Liver (tissue), 9 donors: ENCODE data around the gene ERAL1. TPM values are rescaled to one million over a fixed set of nuclear protein-coding genes. Genes with fewer than 3 reads are reported as not detected.

ENCODE experiments used
- DNase-seq: peaks from one replicate; pipeline ENCODE4 v3.0.0-alpha.2; 2017; ENCODE audit warnings: low spot score
- H3K27ac ChIP-seq, 2 donors: one replicate each; pipeline ENCODE4 v1.7.0; 2013; ENCODE audit warnings: inconsistent platforms in 2 of 2, low read length in 2 of 2, control low read depth in 1 of 2, low read depth in 1 of 2, mild to moderate bottlenecking in 1 of 2
- H3K27me3 ChIP-seq, 4 donors: one replicate each; pipeline versions ENCODE4 v1.6.1 to v1.7.0; 2013; ENCODE audit warnings: low read length in 3 of 4, inconsistent platforms in 1 of 4, mild to moderate bottlenecking in 1 of 4, moderate library complexity in 1 of 4; ENCODE audit not compliant: control insufficient read depth in 4 of 4, insufficient read depth in 4 of 4
- H3K36me3 ChIP-seq, 4 donors: one replicate each; pipeline versions ENCODE4 v1.6.1 to v1.7.0; 2013; ENCODE audit warnings: low read length in 3 of 4, mild to moderate bottlenecking in 3 of 4, low read depth in 1 of 4, moderate library complexity in 1 of 4; ENCODE audit not compliant: control insufficient read depth in 4 of 4, insufficient read depth in 3 of 4
- H3K4me1 ChIP-seq, 4 donors: one replicate each; pipeline versions ENCODE4 v1.6.1 to v1.7.0; 2013; ENCODE audit warnings: low read length in 3 of 4, mild to moderate bottlenecking in 3 of 4, moderate library complexity in 1 of 4; ENCODE audit not compliant: control insufficient read depth in 4 of 4, insufficient read depth in 4 of 4
- H3K4me3 ChIP-seq, 3 donors: one replicate each; pipeline versions ENCODE4 v1.6.1 to v1.7.0; 2013; ENCODE audit warnings: low read length in 3 of 3, control low read depth in 1 of 3, low read depth in 1 of 3, mild to moderate bottlenecking in 1 of 3
- H3K9ac ChIP-seq, 2 donors: one replicate each; pipeline ENCODE4 v1.7.0; 2013; ENCODE audit warnings: low read length in 2 of 2, mild to moderate bottlenecking in 2 of 2, moderate library complexity in 2 of 2, control low read depth in 1 of 2, low read depth in 1 of 2
- H3K9me3 ChIP-seq, 4 donors: one replicate each; pipeline versions ENCODE4 v1.6.1 to v1.7.0; 2013; ENCODE audit warnings: low read length in 3 of 4; ENCODE audit not compliant: control insufficient read depth in 4 of 4
- ATF3 ChIP-seq: IDR thresholded peaks from 2 replicates; pipeline ENCODE4 v1.6.1; 2016; ENCODE audit warnings: antibody characterized with exemption
- CTCF ChIP-seq: fragments of 150-350 bp; IDR thresholded peaks from 2 replicates; pipeline ENCODE4 v1.5.1; 2017; ENCODE audit warnings: improper control_type of control experiment, low read depth, low read length; ENCODE audit not compliant: missing input control
- EGR1 ChIP-seq, 2 donors: IDR thresholded peaks; 2 replicates each; pipeline ENCODE4 v1.6.1; 2016 to 2018; ENCODE audit warnings: antibody characterized with exemption in 2 of 2, low read depth in 2 of 2
- FOXA1 ChIP-seq: IDR thresholded peaks from 2 replicates; pipeline ENCODE4 v1.6.1; 2016; ENCODE audit warnings: antibody characterized with exemption
- FOXA2 ChIP-seq: IDR thresholded peaks from 2 replicates; pipeline ENCODE4 v1.6.1; 2016; ENCODE audit warnings: antibody characterized with exemption
- GABPA ChIP-seq, 2 donors: IDR thresholded peaks in 1 of 2; conservative IDR thresholded peaks in 1 of 2; 2 replicates each; pipeline ENCODE4 v1.6.1; 2016; ENCODE audit warnings: antibody characterized with exemption in 2 of 2, mild to moderate bottlenecking in 1 of 2, moderate library complexity in 1 of 2
- HNF4A ChIP-seq, 2 donors: conservative IDR thresholded peaks; 2 replicates each; pipeline ENCODE4 v1.6.1; 2016; ENCODE audit warnings: antibody characterized with exemption in 2 of 2, mild to moderate bottlenecking in 2 of 2
- HNF4G ChIP-seq: IDR thresholded peaks from 2 replicates; pipeline ENCODE4 v1.6.1; 2016; ENCODE audit warnings: antibody characterized with exemption
- JUND ChIP-seq, 2 donors: IDR thresholded peaks; 2 replicates each; pipeline ENCODE4 v1.6.1; 2016; ENCODE audit warnings: antibody characterized with exemption in 2 of 2
- MAX ChIP-seq: IDR thresholded peaks from 2 replicates; pipeline ENCODE4 v1.6.1; 2016; ENCODE audit warnings: antibody characterized with exemption
- NR2F2 ChIP-seq: IDR thresholded peaks from 2 replicates; pipeline ENCODE4 v1.6.1; 2016; ENCODE audit warnings: antibody characterized with exemption
- RAD21 ChIP-seq, 2 donors: IDR thresholded peaks; 2 replicates each; pipeline ENCODE4 v1.6.1; 2016; ENCODE audit warnings: antibody characterized with exemption in 2 of 2, mild to moderate bottlenecking in 2 of 2
- REST ChIP-seq: IDR thresholded peaks from 2 replicates; pipeline ENCODE4 v1.6.1; 2016; ENCODE audit warnings: antibody characterized with exemption, mild to moderate bottlenecking
- RXRA ChIP-seq, 2 donors: IDR thresholded peaks; 2 replicates each; pipeline ENCODE4 v1.6.1; 2017 to 2018; ENCODE audit warnings: antibody characterized with exemption in 2 of 2, mild to moderate bottlenecking in 1 of 2
- SP1 ChIP-seq: IDR thresholded peaks from 2 replicates; pipeline ENCODE4 v1.6.1; 2018; ENCODE audit warnings: antibody characterized with exemption, mild to moderate bottlenecking
- TAF1 ChIP-seq: conservative IDR thresholded peaks from 2 replicates; pipeline ENCODE4 v1.6.1; 2016; ENCODE audit warnings: antibody characterized with exemption, mild to moderate bottlenecking
- YY1 ChIP-seq: IDR thresholded peaks from 2 replicates; pipeline ENCODE4 v1.6.1; 2016; ENCODE audit warnings: antibody characterized with exemption, mild to moderate bottlenecking
- ZBTB33 ChIP-seq: IDR thresholded peaks from 2 replicates; pipeline ENCODE4 v1.6.1; 2016; ENCODE audit warnings: antibody characterized with exemption
- WGBS: extraction: QIAGEN DNeasy Blood & Tissue Kit; methylation state at CpG from one replicate; pipeline ENCODE4 v1.1.7; 2013; 5-methylcytosine and 5-hydroxymethylcytosine counted together
- polyA plus RNA-seq, 2 donors: library from polyadenylated mRNA; stranded (reverse) in 1 of 2; unstranded in 1 of 2; fragments of 200-250 nt in 1 of 2; fragments of >200 nt in 1 of 2; fragmentation: Nextera tagmentation in 1 of 2; extraction: Ambion mirVana in 1 of 2; gene quantifications; one replicate each; pipeline versions ENCODE4 v1.2.1 to v1.2.3, GENCODE V29; 2013 to 2015
- total RNA-seq, 2 donors: library from RNA; depleted of rRNA; stranded (reverse); fragments of >200 nt; gene quantifications; one replicate each; pipeline ENCODE4 v1.2.3, GENCODE V29; 2014
- donor health status: healthy.
- donor health status: healthy.
- donor health status: healthy.
- donor health status: healthy.
- donor health status: healthy.

ERAL1 gene
- total and polyA plus RNA-seq, 4 donors, result 17.3 to 34.5 (median 29.5) TPM

GRCh38 chr17:28879886-28880571, 25.2 kb downstream of the ERAL1 start:
- WGBS, result 78% methylated on average over 9 of the region's 9 CpGs
- H3K4me3 ChIP-seq, result no peak overlapping the region
- TF ChIP-seq ZBTB33 (no peak), FOXA1 (no peak), RXRA (IDR thresholded peaks at IDR 0.05) (no peak), GABPA (IDR thresholded peaks at IDR 0.05 in 1 of 2, conservative IDR thresholded peaks at IDR 0.05 in 1 of 2) (no peak), EGR1 (IDR thresholded peaks at IDR 0.05; ENCODE audit: low read depth in 2 of 2) (no peak), MAX (no peak)
- no peak overlapping the region for H3K9ac ChIP-seq
- no peak overlapping the region for H3K27ac ChIP-seq
- no peaks in the 10 kb centered on the region for H3K4me1 ChIP-seq
- peaks cover 34 to 65% (median 45%) of the 10 kb centered on the region in 4 donors for H3K36me3 ChIP-seq
- DNase-seq, result no peak
- H3K27me3 ChIP-seq, result no peaks in the 10 kb centered on the region
- H3K9me3 ChIP-seq, result no peaks in the 10 kb centered on the region

- H3K36me3 ChIP-seq, result peaks cover 37 to 70% (median 45%) of the 10 kb centered on the region in 4 donors
- H3K27me3 ChIP-seq, result no peaks in the 10 kb centered on the region
- WGBS, result 92% methylated on average over 10 of the region's 10 CpGs
- TF ChIP-seq HNF4G (no peak), HNF4A (conservative IDR thresholded peaks at IDR 0.05) (no peak), YY1 (no peak), FOXA2 (no peak), RAD21 (IDR thresholded peaks at IDR 0.05) (no peak), ZBTB33 (no peak), EGR1 (IDR thresholded peaks at IDR 0.05; ENCODE audit: low read depth in 2 of 2) (no peak), GABPA (IDR thresholded peaks at IDR 0.05 in 1 of 2, conservative IDR thresholded peaks at IDR 0.05 in 1 of 2) (no peak), FOXA1 (no peak), RXRA (IDR thresholded peaks at IDR 0.05) (no peak), TAF1 (no peak), JUND (IDR thresholded peaks at IDR 0.05) (no peak), MAX (no peak), NR2F2 (no peak), CTCF (no peak), SP1 (no peak), ATF3 (no peak), REST (no peak)
- H3K9ac ChIP-seq, result no peak overlapping the region
- H3K4me1 ChIP-seq, result no peaks in the 10 kb centered on the region
- no peaks in the 10 kb centered on the region for H3K9me3 ChIP-seq
- H3K27ac ChIP-seq, result no peak overlapping the region
- H3K4me3 ChIP-seq, result no peak overlapping the region
- DNase-seq, result no peak
Measured at GRCh38 chr17:28880572-28880945, 25.7 kb downstream of the ERAL1 start.
